Measurements from ENCODE around the gene ANG.
"Not testable (repeated sequence)": the region's sequence is repeated elsewhere in the genome, so short reads cannot be mapped to it uniquely, and the experiment has no call there.

Gene ANG

DNA sequence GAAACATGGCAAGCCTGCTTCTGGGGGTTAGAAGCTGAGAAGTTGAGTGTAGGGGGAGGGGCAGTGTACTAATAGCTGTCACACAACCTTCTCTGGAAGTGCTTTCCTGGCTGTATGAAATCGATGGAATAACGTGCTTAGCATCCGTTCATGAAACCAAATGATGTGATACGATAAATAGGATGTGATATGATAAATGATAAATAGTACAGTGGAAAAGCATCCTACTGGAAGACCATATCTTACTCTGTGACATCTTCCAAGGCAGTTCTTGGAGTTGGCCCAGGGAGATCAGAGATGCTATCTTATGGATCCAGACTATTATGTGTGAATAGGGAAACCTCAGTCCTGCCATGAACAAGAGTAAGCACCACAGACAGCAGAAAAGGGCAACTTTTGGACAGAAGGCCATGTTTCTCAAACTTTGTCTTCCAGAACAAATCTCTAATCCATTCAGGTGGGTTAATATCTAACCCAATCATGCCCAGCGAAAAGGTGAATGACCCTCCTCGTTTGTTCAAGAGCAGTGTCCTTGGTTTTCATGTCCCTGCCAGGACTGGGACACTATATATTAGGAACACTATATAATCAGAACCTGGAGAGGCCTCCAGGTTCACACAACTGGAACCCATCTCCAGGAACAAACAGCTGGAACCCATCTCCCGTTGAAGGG, at the start of gene ANG:
Gene ANG, plus strand, starts transcription at position 598 of the 673 bp plus-strand sequence. CDS start 4,801 bp downstream, outside the sequence.
- DNase-seq (ENCODE audit: low spot score) = no peak

GRCh38 chr14:20641591-20641990, 47.0 kb upstream of the ANG start, which contains the start of gene OR6S1:
Gene OR6S1 (minus strand): TSS chr14:20641691. CDS start chr14:20641691, 0 bp downstream.
- DNase-seq (ENCODE audit: low spot score) = no peak

- DNase-seq (ENCODE audit: low spot score) = no peak
These were observed 46.4 kb upstream of the ANG start for GRCh38 chr14:20642182-20642581.

GRCh38 chr14:20642755-20643154, 45.8 kb upstream of the ANG start:
- not testable (repeated sequence) for DNase-seq (ENCODE audit: low spot score)

DNA sequence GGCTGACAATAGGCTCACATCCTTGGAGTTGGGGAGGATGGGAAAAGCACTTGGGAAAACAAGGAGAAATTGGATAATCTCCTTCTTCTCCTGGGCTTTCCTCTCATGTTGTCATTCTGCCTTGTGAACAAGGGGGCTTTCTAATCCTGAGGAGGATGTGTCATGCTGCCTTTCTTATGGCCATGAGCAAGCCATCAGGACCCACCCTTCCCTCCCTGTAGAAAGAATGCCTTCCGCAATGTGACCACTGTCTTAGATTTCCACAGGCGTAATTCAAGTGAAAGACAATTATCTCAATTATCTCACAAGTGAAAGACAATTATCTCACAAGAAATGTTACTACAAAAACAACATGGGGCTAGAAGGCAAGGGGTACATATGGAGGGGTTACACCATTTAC, 44.0 kb upstream of the ANG start:
- DNase-seq (ENCODE audit: low spot score) = no peak

DNA sequence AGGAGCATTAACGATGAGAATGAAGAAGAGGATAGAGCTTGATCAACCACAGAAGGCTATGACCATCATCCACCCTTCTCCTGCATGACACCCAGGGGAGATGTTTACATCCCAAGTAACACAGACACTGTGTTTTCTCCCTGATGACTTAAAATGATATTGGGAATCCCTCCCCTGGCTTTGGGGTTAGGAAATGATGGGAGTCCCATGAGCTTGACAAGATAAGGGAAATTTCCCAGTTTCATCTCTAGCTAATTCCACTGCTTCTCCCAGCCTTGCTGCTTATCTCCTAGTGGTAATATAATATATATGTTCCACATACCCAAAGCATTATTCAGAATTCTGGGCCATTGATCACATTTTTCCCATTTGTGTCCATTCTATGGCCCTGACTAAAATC, 43.1 kb upstream of the ANG start:
- no peak for DNase-seq (ENCODE audit: low spot score)

DNA sequence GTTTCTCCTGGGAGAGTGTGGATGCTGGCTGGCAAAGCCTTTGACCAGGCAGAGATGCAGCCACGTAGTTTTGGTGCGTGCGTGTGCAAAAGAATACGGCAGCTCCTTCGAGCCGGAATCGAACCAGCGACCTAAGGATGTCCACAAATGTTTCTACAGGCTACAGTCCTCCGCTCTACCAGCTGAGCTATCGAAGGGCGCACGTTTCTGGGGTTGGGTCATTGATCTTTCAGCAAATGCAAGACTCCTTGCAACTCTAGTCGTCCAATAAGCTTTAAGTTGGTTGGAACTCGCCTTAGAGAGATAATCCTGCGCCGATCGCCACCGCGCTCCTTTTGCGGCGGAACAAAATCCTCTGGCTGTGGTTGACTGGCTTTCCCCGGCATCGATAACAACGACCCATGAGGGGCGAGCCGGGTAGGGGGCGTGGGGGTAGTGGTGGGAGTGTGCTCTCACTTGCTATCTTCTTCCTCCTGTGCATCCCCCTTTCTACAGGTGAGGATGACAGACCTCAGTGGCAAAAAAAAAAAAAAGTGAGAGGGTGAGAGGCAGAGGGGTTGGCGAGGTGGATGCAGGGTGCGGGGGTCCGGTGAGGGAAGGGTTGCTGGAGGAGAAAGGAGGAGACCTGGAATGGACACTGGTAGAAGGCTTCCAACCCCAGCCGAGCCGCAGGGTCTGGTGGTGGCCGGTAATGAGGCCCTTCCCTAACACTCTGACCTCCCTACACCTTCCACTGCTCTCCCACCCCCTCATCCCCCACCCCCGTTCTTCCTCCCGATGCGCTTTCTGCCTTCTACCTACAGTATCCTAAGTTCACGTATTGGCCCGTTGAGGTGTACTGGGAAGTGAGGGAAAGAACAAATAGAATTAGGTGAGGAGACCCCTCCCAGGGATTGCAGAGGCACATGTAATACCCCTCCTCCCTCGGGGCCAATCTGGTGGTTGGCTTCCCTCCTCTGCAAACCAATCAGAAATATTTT, 35.3 kb upstream of the ANG start:
- DNase-seq (ENCODE audit: low spot score) = peak; percentile 92

- DNase-seq (ENCODE audit: low spot score) = no peak
These were observed 32.7 kb upstream of the ANG start for GRCh38 chr14:20655851-20656250.

- no peak for DNase-seq (ENCODE audit: low spot score)
These were observed 32.3 kb upstream of the ANG start for GRCh38 chr14:20656274-20656673.

DNA sequence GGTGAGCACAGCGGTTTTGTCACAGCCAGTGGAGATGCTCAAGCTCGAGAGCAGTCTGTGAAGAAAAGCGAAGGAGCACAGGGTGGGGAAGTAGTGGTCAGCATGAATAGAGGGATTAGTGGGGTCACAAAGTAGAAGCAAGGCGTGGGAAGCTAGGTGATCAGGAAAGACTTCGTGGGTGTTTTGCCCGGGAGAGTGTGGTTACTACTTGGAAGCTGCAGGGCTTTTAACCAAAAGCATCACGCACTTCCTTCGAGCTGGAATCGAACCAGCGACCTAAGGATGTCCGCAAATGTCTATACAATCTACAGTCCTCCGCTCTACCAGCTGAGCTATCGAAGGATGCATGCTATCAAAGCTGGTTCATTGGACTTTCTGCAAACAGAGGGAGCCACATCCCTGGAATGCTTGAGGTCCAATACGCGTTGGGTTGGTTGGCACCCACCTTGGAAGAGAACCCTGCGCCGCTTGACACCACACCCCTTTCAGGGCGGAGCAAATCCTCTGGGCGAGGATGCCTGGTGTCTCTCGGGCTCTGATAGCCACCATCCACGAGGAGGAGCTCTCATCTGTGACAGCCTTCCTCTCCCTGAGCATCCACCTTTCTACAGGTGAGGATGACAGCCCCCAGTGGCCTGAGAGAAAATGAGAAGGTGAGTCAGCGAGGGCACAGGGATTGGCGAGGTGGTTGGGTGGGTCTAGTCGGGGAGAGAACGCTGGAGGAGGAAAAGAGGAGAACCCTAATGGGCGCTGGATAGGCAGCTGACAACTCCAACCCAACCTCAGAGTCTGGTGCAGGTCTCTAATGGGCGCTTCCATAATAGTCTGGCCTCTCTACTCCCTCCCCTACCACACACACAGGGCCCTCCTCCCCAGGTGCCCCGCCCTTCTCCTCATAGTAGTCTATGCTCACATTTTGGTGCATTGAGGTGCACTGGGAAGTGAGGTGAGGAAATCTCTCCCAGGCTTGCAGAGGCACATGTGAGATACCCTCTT, 31.1 kb upstream of the ANG start:
- DNase-seq (ENCODE audit: low spot score) = peak; percentile 57

DNA sequence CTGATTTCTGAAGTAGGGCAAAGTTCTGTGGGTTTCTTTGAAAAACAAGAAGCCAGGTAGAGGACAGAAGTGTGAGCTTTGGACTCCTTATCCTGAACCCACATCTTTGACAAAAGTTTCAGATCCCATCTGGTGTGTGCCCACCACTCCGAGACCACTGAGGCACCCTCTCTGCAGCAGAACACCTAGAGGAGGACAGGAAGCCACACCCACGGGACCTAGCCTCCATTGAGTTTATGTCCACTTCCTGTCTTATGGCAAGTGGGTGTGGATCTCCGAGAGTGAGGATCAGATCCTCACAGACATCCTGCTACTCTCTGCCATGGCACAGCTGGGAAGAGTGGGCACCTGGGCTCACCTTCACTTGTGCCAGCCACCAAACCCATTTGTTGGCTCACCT, 30.3 kb upstream of the ANG start:
- no peak for DNase-seq (ENCODE audit: low spot score)

GRCh38 chr14:20659336-20659735, 29.2 kb upstream of the ANG start:
- no peak for DNase-seq (ENCODE audit: low spot score)

DNA sequence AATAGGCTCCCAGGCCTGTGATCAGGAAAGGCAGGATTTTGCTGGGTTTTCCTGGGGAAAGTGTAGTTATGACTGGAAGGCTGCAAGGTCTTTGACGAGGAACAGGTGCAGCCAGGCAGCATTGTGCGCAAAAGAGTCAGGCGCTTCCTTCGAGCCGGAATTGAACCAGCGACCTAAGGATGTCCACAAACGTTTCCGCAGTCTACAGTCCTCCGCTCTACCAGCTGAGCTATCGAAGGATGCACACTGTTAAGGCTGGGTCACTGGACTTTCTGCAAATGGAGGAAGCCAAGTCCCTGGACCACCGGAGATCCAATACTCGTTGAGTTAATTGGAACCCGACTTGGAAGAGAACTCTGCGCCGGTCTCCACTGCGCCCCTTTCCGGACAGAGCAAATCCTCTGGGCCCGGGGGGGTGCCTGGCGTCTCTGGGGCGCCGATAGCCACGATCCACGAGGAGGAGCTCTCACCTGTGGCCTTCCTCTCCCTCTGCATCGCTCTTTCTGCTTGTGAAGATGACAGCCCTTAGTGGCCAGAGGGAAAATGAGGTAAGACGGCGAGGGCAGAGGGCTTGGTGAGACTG, 28.7 kb upstream of the ANG start:
- no peak for DNase-seq (ENCODE audit: low spot score)

DNA sequence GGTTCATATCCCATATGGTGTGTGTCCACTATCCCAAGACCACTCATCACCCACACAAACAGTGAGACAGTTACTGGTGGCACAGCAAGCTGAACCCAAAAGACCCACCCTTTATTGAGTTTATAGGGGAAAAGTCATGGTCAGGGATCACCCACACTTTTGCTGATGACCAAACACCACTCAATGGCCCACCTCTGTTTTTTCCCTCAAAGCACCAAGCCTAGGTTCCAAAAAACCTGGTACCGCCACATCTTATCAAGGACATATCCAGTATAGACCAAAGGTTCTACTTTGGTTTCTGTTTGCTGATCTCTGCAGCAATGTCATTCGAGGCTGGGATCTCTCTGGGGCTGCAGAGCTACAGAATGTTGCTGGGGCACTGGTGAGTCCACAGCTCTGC, 27.4 kb upstream of the ANG start:
- no peak for DNase-seq (ENCODE audit: low spot score)

DNA sequence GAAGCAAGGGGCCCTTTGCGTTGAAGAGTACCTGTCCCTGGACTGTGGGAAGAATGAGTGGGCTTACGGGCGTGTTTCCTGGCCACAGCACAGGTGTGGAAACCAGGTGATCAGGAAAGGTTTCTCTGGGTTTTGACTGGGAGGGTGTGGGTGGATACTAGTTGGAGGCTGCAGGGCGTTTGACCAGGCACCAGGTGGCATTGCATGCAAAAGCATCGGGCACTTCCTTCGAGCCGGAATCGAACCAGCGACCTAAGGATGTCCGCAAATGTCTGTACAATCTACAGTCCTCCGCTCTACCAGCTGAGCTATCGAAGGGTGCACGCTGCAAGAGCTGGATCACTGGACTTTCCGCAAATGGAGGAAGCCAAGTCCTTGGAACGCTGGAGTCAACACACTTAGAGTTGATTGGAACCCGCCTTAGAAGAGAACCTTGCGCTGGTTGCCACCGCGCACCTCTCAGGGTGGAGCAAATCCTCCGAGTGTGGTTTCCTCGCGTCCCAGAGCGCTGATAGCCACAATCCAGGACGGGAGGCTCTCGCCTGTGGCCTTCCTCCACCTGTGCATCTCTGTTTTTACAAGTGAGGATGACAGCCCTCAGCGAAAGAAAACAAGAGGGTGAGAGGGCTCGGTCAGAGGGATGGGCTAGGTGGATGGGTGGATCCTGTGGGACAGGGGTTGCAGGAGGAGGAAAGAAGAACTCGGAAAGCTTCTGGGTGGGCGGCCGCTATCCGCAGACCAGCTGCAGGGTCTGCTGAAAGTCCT, 25.4 kb upstream of the ANG start:
- peak; percentile 95 for DNase-seq (ENCODE audit: low spot score)

DNA sequence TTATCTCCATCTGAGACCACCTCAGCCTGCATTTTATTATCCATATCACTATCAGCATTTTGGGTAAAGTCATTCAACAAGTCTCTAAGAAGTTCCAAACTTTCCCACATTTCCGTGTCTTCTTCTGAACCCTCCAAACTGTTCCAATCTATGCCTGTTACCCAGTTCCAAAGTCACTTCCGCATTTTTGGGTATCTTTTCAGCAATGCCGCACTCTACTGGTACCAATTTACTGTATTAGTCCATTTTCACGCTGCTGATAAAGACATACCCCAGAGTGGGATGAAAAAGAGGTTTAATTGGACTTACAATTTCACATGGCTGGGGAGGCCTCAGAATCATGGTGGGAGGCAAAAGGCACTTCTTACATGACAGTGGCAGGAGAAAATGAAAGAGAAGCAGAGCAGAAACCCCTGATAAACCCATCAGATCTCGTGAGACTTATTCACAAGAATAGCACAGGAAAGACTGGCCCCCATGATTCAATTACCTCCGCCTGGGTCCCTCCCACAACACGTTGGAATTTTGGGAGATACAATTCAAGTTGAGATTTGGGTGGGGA, 22.1 kb upstream of the ANG start:
- DNase-seq (ENCODE audit: low spot score) = not testable (repeated sequence)

DNA sequence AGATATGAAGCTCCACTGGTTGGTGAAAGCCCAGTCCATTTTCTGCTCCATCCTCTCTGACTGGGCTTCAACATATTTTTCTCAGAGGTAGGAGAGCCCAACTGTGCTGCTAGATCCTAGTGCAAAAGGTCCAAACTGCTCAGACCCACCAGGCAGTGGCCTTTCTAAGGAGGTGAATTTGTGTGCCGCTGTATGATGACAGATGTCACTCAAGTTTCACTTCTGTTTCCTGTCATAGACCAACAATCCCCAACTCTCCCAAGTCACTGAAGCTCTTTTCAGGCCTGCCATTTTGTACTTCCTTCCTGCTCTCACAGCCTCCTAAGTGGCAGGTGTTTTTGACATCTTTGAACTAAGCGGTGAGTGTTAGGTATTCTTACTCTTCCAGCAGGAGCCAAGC, 20.6 kb upstream of the ANG start:
- peak; percentile 77 for DNase-seq (ENCODE audit: low spot score)

GRCh38 chr14:20668969-20669368, 19.6 kb upstream of the ANG start:
- DNase-seq (ENCODE audit: low spot score) = no peak

DNA sequence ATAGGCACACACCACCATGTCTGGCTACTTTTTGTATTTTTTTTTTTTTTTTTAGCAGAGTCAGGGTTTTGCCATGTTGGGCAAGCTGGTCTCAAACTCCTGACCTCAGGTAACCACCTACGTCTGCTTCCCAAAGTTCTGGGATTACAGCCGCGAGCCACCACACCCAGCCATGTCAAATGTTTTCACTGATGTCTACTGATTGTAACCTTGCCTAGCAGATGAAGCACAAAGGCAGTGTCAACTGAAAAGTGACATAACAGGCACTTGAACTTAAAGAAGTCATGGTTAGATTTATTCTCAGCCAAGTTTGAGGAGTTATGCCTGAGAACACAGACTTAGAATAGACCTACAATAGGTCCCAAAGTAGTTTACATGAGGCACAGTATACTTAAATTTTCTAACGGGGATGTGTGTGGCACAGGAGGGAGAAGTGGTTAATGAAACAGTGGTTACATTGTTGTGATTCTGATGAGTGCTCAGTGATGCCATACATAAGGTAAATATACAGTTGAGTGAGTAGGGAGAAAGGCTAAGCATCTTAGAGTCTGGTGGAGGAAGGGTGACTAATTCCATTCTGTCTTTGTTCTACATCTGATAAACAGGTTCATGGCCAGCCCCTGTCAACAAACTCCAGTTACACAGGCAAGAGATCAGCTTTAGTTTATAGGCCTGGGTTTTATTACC, 16.8 kb upstream of the ANG start:
- peak; percentile 42 for DNase-seq (ENCODE audit: low spot score)

DNA sequence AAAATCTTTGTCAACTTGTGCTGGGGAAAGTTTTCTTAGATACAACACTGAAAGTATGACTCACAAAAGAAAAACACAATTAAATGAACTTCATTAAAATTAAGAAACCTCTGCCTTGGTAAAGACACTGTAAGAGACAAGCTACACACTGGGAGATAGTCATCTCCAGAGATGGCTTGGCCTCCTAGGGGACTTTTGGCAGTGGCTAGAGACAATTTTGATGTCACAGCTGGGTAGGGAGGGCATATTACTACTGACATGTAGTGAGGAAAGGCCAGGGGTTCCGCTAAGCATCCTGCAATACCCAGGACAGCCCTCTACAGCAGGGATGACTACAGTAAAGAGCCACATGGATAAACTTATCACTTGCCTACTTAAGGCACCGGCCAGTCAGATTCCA, 12.9 kb upstream of the ANG start:
- DNase-seq (ENCODE audit: low spot score) = no peak
